H9 (cell line): ENCODE data around the gene ACOX3. TPM values are rescaled to one million over a fixed set of nuclear protein-coding genes. Genes with fewer than 3 reads are reported as not detected.
A peak's percentile ranks its signal among the peaks of the same experiment; 100 is the strongest.

Experiments
- DNase-seq: peaks from one replicate; pipeline ENCODE4 v3.0.0-alpha.2; 2017
- H2AFZ ChIP-seq: one replicate; pipeline ENCODE4 v1.6.1; 2013; ENCODE audit warnings: mild to moderate bottlenecking, low read length, control low read depth, moderate library complexity
- H2AK5ac ChIP-seq: 2 replicates; pipeline ENCODE4 v1.6.1; 2013; ENCODE audit warnings: low read length, control low read depth, mixed read lengths; ENCODE audit not compliant: insufficient read length
- H2BK120ac ChIP-seq: one replicate; pipeline ENCODE4 v1.6.1; 2013; ENCODE audit warnings: low read depth, mild to moderate bottlenecking, low read length, control low read depth, inconsistent platforms; ENCODE audit not compliant: poor library complexity, severe bottlenecking
- H2BK12ac ChIP-seq: 2 replicates; pipeline ENCODE4 v1.6.1; 2013; ENCODE audit warnings: low read length, control low read depth, mixed read lengths, low read depth; ENCODE audit not compliant: insufficient read length
- H2BK15ac ChIP-seq: 2 replicates; pipeline ENCODE4 v1.6.1; 2013; ENCODE audit warnings: low read depth, low read length, control low read depth
- H2BK20ac ChIP-seq: one replicate; pipeline ENCODE4 v1.6.1; 2013; ENCODE audit warnings: low read depth, mild to moderate bottlenecking, low read length, control low read depth, inconsistent platforms; ENCODE audit not compliant: poor library complexity, severe bottlenecking
- H2BK5ac ChIP-seq: 2 replicates; pipeline ENCODE4 v1.6.1; 2013; ENCODE audit warnings: low read length, control low read depth, mixed read lengths; ENCODE audit not compliant: insufficient read length
- H3K14ac ChIP-seq: 2 replicates; pipeline ENCODE4 v1.6.1; 2013; ENCODE audit warnings: low read length, control low read depth; ENCODE audit not compliant: insufficient read depth
- H3K18ac ChIP-seq: 2 replicates; pipeline ENCODE4 v1.6.1; 2013; ENCODE audit warnings: low read depth, mild to moderate bottlenecking, mixed read lengths, low read length, control low read depth; ENCODE audit not compliant: insufficient read length
- H3K23ac ChIP-seq: 2 replicates; pipeline ENCODE4 v1.6.1; 2013; ENCODE audit warnings: low read length, control low read depth, mixed read lengths, low read depth; ENCODE audit not compliant: insufficient read length
- H3K23me2 ChIP-seq: 2 replicates; pipeline ENCODE4 v1.6.1; 2013; ENCODE audit warnings: low read depth, mild to moderate bottlenecking, mixed read lengths, low read length, control low read depth; ENCODE audit not compliant: insufficient read length, poor library complexity, severe bottlenecking
- H3K27ac ChIP-seq: 2 replicates; pipeline ENCODE4 v1.5.1; 2013; ENCODE audit warnings: low read length, control low read depth, mixed read lengths, low read depth; ENCODE audit not compliant: insufficient read length
- H3K27me3 ChIP-seq: 2 replicates; pipeline ENCODE4 v1.6.1; 2013; ENCODE audit warnings: low read length, control low read depth, inconsistent platforms; ENCODE audit not compliant: insufficient read depth
- H3K4ac ChIP-seq: 2 replicates; pipeline ENCODE4 v1.6.1; 2013; ENCODE audit warnings: low read depth, mild to moderate bottlenecking, control low read depth, inconsistent platforms, low read length, moderate library complexity
- H3K4me1 ChIP-seq: 2 replicates; pipeline ENCODE4 v1.6.1; 2013; ENCODE audit warnings: low read length, control low read depth, inconsistent platforms; ENCODE audit not compliant: insufficient read depth
- H3K4me2 ChIP-seq: 2 replicates; pipeline ENCODE4 v1.6.1; 2013; ENCODE audit warnings: low read length, control low read depth, mixed read lengths; ENCODE audit not compliant: insufficient read length, insufficient read depth
- H3K56ac ChIP-seq: 2 replicates; pipeline ENCODE4 v1.6.1; 2013; ENCODE audit warnings: low read depth, mild to moderate bottlenecking, mixed read lengths, low read length, control low read depth; ENCODE audit not compliant: insufficient read length
- H3K79me1 ChIP-seq: 2 replicates; pipeline ENCODE4 v1.6.1; 2013; ENCODE audit warnings: low read depth, mild to moderate bottlenecking, moderate library complexity, low read length, control low read depth, inconsistent platforms; ENCODE audit not compliant: insufficient read depth, poor library complexity, severe bottlenecking
- H3K79me2 ChIP-seq: 2 replicates; pipeline ENCODE4 v1.6.1; 2013; ENCODE audit warnings: low read length, control low read depth, inconsistent platforms; ENCODE audit not compliant: insufficient read depth
- H3K9ac ChIP-seq: 2 replicates; pipeline ENCODE4 v1.6.1; 2013; ENCODE audit warnings: low read length, control low read depth, mixed read lengths; ENCODE audit not compliant: insufficient read length; ENCODE audit errors: extremely low read depth
- H3K9me3 ChIP-seq: one replicate; pipeline ENCODE4 v1.6.1; 2013; ENCODE audit warnings: low read depth, low read length, inconsistent platforms; ENCODE audit not compliant: control insufficient read depth
- H3T11ph ChIP-seq: one replicate; pipeline ENCODE4 v1.6.1; 2013; ENCODE audit warnings: mild to moderate bottlenecking, low read length, control low read depth, inconsistent platforms
- H4K20me1 ChIP-seq: one replicate; pipeline ENCODE4 v1.6.1; 2013; ENCODE audit not compliant: control insufficient read depth, insufficient read length, insufficient read depth
- H4K5ac ChIP-seq: 2 replicates; pipeline ENCODE4 v1.6.1; 2013; ENCODE audit warnings: low read depth, mild to moderate bottlenecking, mixed read lengths, low read length, control low read depth; ENCODE audit not compliant: insufficient read length
- H4K8ac ChIP-seq: replicated peaks from 2 replicates; pipeline ENCODE4 v1.6.1; 2013; ENCODE audit warnings: low read length, control low read depth, mixed read lengths, low read depth; ENCODE audit not compliant: insufficient read length
- H4K91ac ChIP-seq: 2 replicates; pipeline ENCODE4 v1.6.1; 2013; ENCODE audit warnings: low read depth, mild to moderate bottlenecking, moderate library complexity, mixed read lengths, low read length, control low read depth; ENCODE audit not compliant: insufficient read length
- H3K27ac Mint-ChIP-seq, 3 experiments: 2 replicates in 2 of 3; 3 replicates in 1 of 3; pipeline ENCODE4 v1.8.0; 2020 to 2021; ENCODE audit warnings: mixed read lengths in 3 of 3, mild to moderate bottlenecking in 1 of 3, moderate library complexity in 1 of 3
- H3K27me3 Mint-ChIP-seq: 2 replicates; pipeline ENCODE4 v1.8.0; 2021; ENCODE audit warnings: low read depth, mild to moderate bottlenecking, moderate library complexity, mixed read lengths
- H3K36me3 Mint-ChIP-seq, 3 experiments: 2 replicates in 2 of 3; 3 replicates in 1 of 3; pipeline ENCODE4 v1.8.0; 2020 to 2021; ENCODE audit warnings: low read depth in 3 of 3, mixed read lengths in 3 of 3; ENCODE audit not compliant: insufficient read depth in 1 of 3
- H3K4me1 Mint-ChIP-seq, 2 experiments: 2 replicates each; pipeline ENCODE4 v1.8.0; 2020; ENCODE audit warnings: mixed read lengths in 2 of 2
- H3K4me3 Mint-ChIP-seq, 2 experiments: 2 replicates in 1 of 2; 3 replicates in 1 of 2; pipeline ENCODE4 v1.8.0; 2020 to 2021; ENCODE audit warnings: mild to moderate bottlenecking in 2 of 2, mixed read lengths in 2 of 2, moderate library complexity in 1 of 2
- H3K9me3 Mint-ChIP-seq, 2 experiments: 2 replicates in 1 of 2; 3 replicates in 1 of 2; pipeline ENCODE4 v1.8.0; 2020; ENCODE audit warnings: mild to moderate bottlenecking in 2 of 2, mixed read lengths in 2 of 2, moderate library complexity in 1 of 2
- WGBS: extraction: QIAGEN DNeasy Blood & Tissue Kit; methylation state at CpG from one replicate; pipeline ENCODE4 v1.1.7; 2013; ENCODE audit warnings: missing lambda C conversion rate, low lambda C conversion rate, mixed read lengths; ENCODE audit not compliant: insufficient read length; ENCODE audit errors: extremely low coverage; 5-methylcytosine and 5-hydroxymethylcytosine counted together
- total RNA-seq: library from RNA; stranded (reverse); gene quantifications from 2 replicates; pipeline ENCODE4 v1.2.1, GENCODE V29; 2021
- TF ChIP-seq, protein P1 (sequence below): fragments of 200-600 bp; sonication (generic); conservative IDR thresholded peaks from 3 replicates; pipeline ENCODE4 v1.8.0; 2021; ENCODE audit warnings: antibody characterized with exemption, mild to moderate bottlenecking

The ACOX3 gene
- total RNA-seq, 1 experiment from 2014 or later = 13.8 TPM

DNA sequence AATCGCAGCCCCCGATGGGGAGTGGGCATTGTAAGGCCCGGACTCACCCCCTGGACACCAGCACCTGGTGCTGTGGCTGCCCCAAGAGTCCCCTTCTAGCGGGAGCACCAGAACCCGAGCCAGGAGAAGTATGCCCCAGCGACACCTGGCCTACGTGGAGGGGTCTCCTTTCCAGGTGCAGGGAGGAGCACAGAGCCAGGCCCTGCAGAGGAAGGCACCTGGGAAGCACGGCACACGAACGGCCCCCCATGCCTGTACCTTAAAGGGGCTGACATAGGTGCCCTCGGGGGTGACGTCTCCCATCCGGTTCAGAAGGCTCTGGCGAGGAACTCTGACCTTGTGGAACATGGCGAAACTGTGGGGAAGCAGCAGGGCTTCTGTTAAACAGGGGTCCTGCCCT, 41.2 kb downstream of the ACOX3 start:
- H3K4me2 ChIP-seq = no peak overlapping the region
- H2BK12ac ChIP-seq = no peak overlapping the region
- H3T11ph ChIP-seq = no peak overlapping the region
- WGBS = no CpG with 5 or more reads among the region's 15 CpGs
- no peak overlapping the region for H2BK120ac ChIP-seq
- no peak overlapping the region for H3K27ac ChIP-seq
- H4K8ac ChIP-seq = no peak overlapping the region
- Mint-ChIP-seq H3K4me3 (no peak overlapping the region), H3K36me3 (peaks cover 6 to 9% (median 8%) of the 10 kb centered on the region in 3 experiments; a peak in 3 of 7 replicates), H3K4me1 (peaks cover 16 to 26% of the 10 kb centered on the region in 2 experiments), H3K9me3 (no peaks in the 10 kb centered on the region; a peak in 1 of 5 replicates), H3K27me3 (no peaks in the 10 kb centered on the region), H3K27ac (peak overlapping the region; percentile 70 to 88 (median 83); a peak in 4 of 7 replicates)
- H3K56ac ChIP-seq = no peak overlapping the region
- H2BK20ac ChIP-seq = no peak overlapping the region
- no peak overlapping the region for H2AK5ac ChIP-seq
- no peaks in the 10 kb centered on the region for H3K23me2 ChIP-seq
- H3K27me3 ChIP-seq = no peaks in the 10 kb centered on the region
- H3K9me3 ChIP-seq = no peaks in the 10 kb centered on the region
- TF ChIP-seq, protein P1, sequence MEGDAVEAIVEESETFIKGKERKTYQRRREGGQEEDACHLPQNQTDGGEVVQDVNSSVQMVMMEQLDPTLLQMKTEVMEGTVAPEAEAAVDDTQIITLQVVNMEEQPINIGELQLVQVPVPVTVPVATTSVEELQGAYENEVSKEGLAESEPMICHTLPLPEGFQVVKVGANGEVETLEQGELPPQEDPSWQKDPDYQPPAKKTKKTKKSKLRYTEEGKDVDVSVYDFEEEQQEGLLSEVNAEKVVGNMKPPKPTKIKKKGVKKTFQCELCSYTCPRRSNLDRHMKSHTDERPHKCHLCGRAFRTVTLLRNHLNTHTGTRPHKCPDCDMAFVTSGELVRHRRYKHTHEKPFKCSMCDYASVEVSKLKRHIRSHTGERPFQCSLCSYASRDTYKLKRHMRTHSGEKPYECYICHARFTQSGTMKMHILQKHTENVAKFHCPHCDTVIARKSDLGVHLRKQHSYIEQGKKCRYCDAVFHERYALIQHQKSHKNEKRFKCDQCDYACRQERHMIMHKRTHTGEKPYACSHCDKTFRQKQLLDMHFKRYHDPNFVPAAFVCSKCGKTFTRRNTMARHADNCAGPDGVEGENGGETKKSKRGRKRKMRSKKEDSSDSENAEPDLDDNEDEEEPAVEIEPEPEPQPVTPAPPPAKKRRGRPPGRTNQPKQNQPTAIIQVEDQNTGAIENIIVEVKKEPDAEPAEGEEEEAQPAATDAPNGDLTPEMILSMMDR = no peak
- H4K91ac ChIP-seq = no peak overlapping the region
- H4K5ac ChIP-seq = no peak overlapping the region
- H3K9ac ChIP-seq = no peak overlapping the region
- H4K20me1 ChIP-seq = no peaks in the 10 kb centered on the region
- DNase-seq = no peak
- no peak overlapping the region for H3K4ac ChIP-seq
- peaks cover 3% of the 10 kb centered on the region; the same call in 1 of the 2 replicates for H3K4me1 ChIP-seq
- no peak overlapping the region for H3K23ac ChIP-seq
- H2BK5ac ChIP-seq = no peak overlapping the region
- no peak overlapping the region for H3K18ac ChIP-seq
- no peak overlapping the region for H2BK15ac ChIP-seq
- no peak overlapping the region for H2AFZ ChIP-seq
- no peaks in the 10 kb centered on the region for H3K79me1 ChIP-seq
- no peaks in the 10 kb centered on the region for H3K79me2 ChIP-seq
- no peak overlapping the region for H3K14ac ChIP-seq
